ENCODE measurements around the gene SPTBN1.

The SPTBN1 gene

GRCh38 chr2:54577944-54578647 lies 122.0 kb downstream of the SPTBN1 start:
- DNase-seq, result no peak

- no peak for DNase-seq
These were observed 122.5 kb downstream of the SPTBN1 start for GRCh38 chr2:54578648-54579045.

GRCh38 chr2:54579061-54579681 lies 123.0 kb downstream of the SPTBN1 start:
- DNase-seq, result no peak

- peak; percentile 55 for DNase-seq
These were observed 123.8 kb downstream of the SPTBN1 start for GRCh38 chr2:54579682-54580620.

GRCh38 chr2:54581326-54582039 lies 125.4 kb downstream of the SPTBN1 start:
- DNase-seq, result no peak

- no peak for DNase-seq
These were observed 126.9 kb downstream of the SPTBN1 start for GRCh38 chr2:54582987-54583386.

GRCh38 chr2:54584598-54584997 lies 128.5 kb downstream of the SPTBN1 start:
- no peak for DNase-seq

GRCh38 chr2:54585136-54585733 lies 129.1 kb downstream of the SPTBN1 start:
- no peak for DNase-seq

GRCh38 chr2:54586062-54586461 lies 129.9 kb downstream of the SPTBN1 start:
- DNase-seq, result no peak

GRCh38 chr2:54586494-54586893 lies 130.4 kb downstream of the SPTBN1 start:
- DNase-seq, result no peak

GRCh38 chr2:54587171-54588016 lies 131.3 kb downstream of the SPTBN1 start:
- no peak for DNase-seq

GRCh38 chr2:54588244-54588899 lies 132.2 kb downstream of the SPTBN1 start:
- no peak for DNase-seq

- DNase-seq, result no peak
These were observed 132.9 kb downstream of the SPTBN1 start for GRCh38 chr2:54589038-54589339.

- no peak for DNase-seq
These were observed 133.5 kb downstream of the SPTBN1 start for GRCh38 chr2:54589340-54590215.

- DNase-seq, result no peak
These were observed 134.3 kb downstream of the SPTBN1 start for GRCh38 chr2:54590216-54591120.

- DNase-seq, result no peak
These were observed 135.4 kb downstream of the SPTBN1 start for GRCh38 chr2:54591551-54591950.

GRCh38 chr2:54593249-54593648 lies 137.1 kb downstream of the SPTBN1 start:
- DNase-seq, result no peak

- DNase-seq, result no peak
These were observed 137.9 kb downstream of the SPTBN1 start for GRCh38 chr2:54594048-54594447.

Data from activated CD4-positive, alpha-beta T cell treated with anti-CD3 and anti-CD28 coated beads, Interleukin-2, amount 50 U/mL, for 1 hour (primary cell).